HUES64 (cell line): Measurements from ENCODE around the gene ATP1A4.

Source experiments
- H3K27ac ChIP-seq: 2 replicates; pipeline ENCODE4 v1.7.0; 2013; ENCODE audit warnings: low read depth, low read length, inconsistent platforms
- H3K27me3 ChIP-seq: 2 replicates; pipeline ENCODE4 v1.6.1; 2013; ENCODE audit warnings: mild to moderate bottlenecking, low read length; ENCODE audit not compliant: insufficient read depth
- H3K36me3 ChIP-seq: 2 replicates; pipeline ENCODE4 v1.6.1; 2013; ENCODE audit warnings: mild to moderate bottlenecking, low read length; ENCODE audit not compliant: insufficient read depth
- H3K4me1 ChIP-seq: 2 replicates; pipeline ENCODE4 v1.6.1; 2013; ENCODE audit warnings: mild to moderate bottlenecking, low read length, moderate library complexity; ENCODE audit not compliant: insufficient read depth
- H3K4me3 ChIP-seq: 2 replicates; pipeline ENCODE4 v1.5.1; 2013; ENCODE audit warnings: mild to moderate bottlenecking, low read length, moderate library complexity
- H3K9ac ChIP-seq: 2 replicates; pipeline ENCODE4 v1.6.1; 2013; ENCODE audit warnings: mild to moderate bottlenecking, low read depth, low read length
- H3K9me3 ChIP-seq: 2 replicates; pipeline ENCODE4 v1.6.1; 2013; ENCODE audit warnings: low read depth, low read length; ENCODE audit not compliant: insufficient read depth
- WGBS: fragments of 150-250, 120-280 bp; methylation state at CpG from one replicate; pipeline ENCODE4 v1.1.7; 2013; ENCODE audit warnings: missing lambda C conversion rate; 5-methylcytosine and 5-hydroxymethylcytosine counted together

The ATP1A4 gene

GRCh38 chr1:160163615-160164014, 12.2 kb downstream of the ATP1A4 start:
- Histone ChIP-seq H3K4me1 (peaks cover 17% of the 10 kb centered on the region), H3K9ac (no peak overlapping the region), H3K4me3 (no peak overlapping the region), H3K9me3 (no peaks in the 10 kb centered on the region), H3K36me3 (no peaks in the 10 kb centered on the region), H3K27ac (no peak overlapping the region), H3K27me3 (no peaks in the 10 kb centered on the region)
- WGBS = 94% methylated on average over 1 of the region's 1 CpG

- no peaks in the 10 kb centered on the region for H3K9me3 ChIP-seq
- no peak overlapping the region for H3K27ac ChIP-seq
- no peak overlapping the region for H3K9ac ChIP-seq
- no peaks in the 10 kb centered on the region for H3K27me3 ChIP-seq
- 95% methylated on average over 10 of the region's 10 CpGs for WGBS
- no peaks in the 10 kb centered on the region for H3K36me3 ChIP-seq
- H3K4me3 ChIP-seq = no peak overlapping the region
- H3K4me1 ChIP-seq = peaks cover 22% of the 10 kb centered on the region
These were observed 12.7 kb downstream of the ATP1A4 start for GRCh38 chr1:160164121-160164520.

GRCh38 chr1:160166166-160166868, 14.9 kb downstream of the ATP1A4 start:
- Histone ChIP-seq H3K27me3 (no peaks in the 10 kb centered on the region), H3K9me3 (no peaks in the 10 kb centered on the region), H3K4me3 (no peak overlapping the region), H3K9ac (no peak overlapping the region), H3K27ac (no peak overlapping the region), H3K4me1 (peaks cover 41% of the 10 kb centered on the region), H3K36me3 (no peaks in the 10 kb centered on the region)
- WGBS = 87% methylated on average over 12 of the region's 12 CpGs

- H3K9ac ChIP-seq = no peak overlapping the region
- H3K4me3 ChIP-seq = no peak overlapping the region
- H3K9me3 ChIP-seq = no peaks in the 10 kb centered on the region
- H3K27me3 ChIP-seq = no peaks in the 10 kb centered on the region
- 93% methylated on average over 4 of the region's 4 CpGs for WGBS
- no peak overlapping the region for H3K27ac ChIP-seq
- no peaks in the 10 kb centered on the region for H3K36me3 ChIP-seq
- H3K4me1 ChIP-seq = peaks cover 48% of the 10 kb centered on the region
These were observed 15.7 kb downstream of the ATP1A4 start for GRCh38 chr1:160167056-160167455.

- H3K27me3 ChIP-seq = no peaks in the 10 kb centered on the region
These were observed 16.2 kb downstream of the ATP1A4 start for GRCh38 chr1:160167580-160167979.

GRCh38 chr1:160168016-160168415, 16.6 kb downstream of the ATP1A4 start:
- H3K9ac ChIP-seq = no peak overlapping the region
- no peak overlapping the region for H3K27ac ChIP-seq
- peaks cover 55% of the 10 kb centered on the region for H3K4me1 ChIP-seq
- no peaks in the 10 kb centered on the region for H3K9me3 ChIP-seq
- H3K4me3 ChIP-seq = no peak overlapping the region
- no peaks in the 10 kb centered on the region for H3K36me3 ChIP-seq
- no peaks in the 10 kb centered on the region; the same call in 1 of the 2 replicates for H3K27me3 ChIP-seq
- 92% methylated on average over 5 of the region's 5 CpGs for WGBS

More at GRCh38 chr1:160167580-160167979, 16.2 kb downstream of the ATP1A4 start:
- no peaks in the 10 kb centered on the region for H3K36me3 ChIP-seq
- H3K4me1 ChIP-seq = peaks cover 53% of the 10 kb centered on the region
- H3K4me3 ChIP-seq = no peak overlapping the region
- H3K9me3 ChIP-seq = no peaks in the 10 kb centered on the region
- H3K9ac ChIP-seq = no peak overlapping the region
- no peak overlapping the region for H3K27ac ChIP-seq
- WGBS = 93% methylated on average over 6 of the region's 6 CpGs

- 35% methylated on average over 13 of the region's 13 CpGs for WGBS
These were observed 17.4 kb downstream of the ATP1A4 start for GRCh38 chr1:160168609-160169369.

GRCh38 chr1:160169553-160170399, 18.4 kb downstream of the ATP1A4 start:
- WGBS = 11% methylated on average over 15 of the region's 15 CpGs
- Histone ChIP-seq H3K4me3 (peak overlapping the region; percentile 33), H3K36me3 (no peaks in the 10 kb centered on the region), H3K9ac (peak overlapping the region; percentile 60), H3K27ac (peak overlapping the region; percentile 94), H3K9me3 (no peaks in the 10 kb centered on the region), H3K27me3 (no peaks in the 10 kb centered on the region; the same call in 1 of the 2 replicates), H3K4me1 (peaks cover 55% of the 10 kb centered on the region)

More at GRCh38 chr1:160168609-160169369, 17.4 kb downstream of the ATP1A4 start:
- H3K9ac ChIP-seq = peak overlapping the region; percentile 54
- no peaks in the 10 kb centered on the region for H3K36me3 ChIP-seq
- H3K27ac ChIP-seq = peak overlapping the region; percentile 81
- no peaks in the 10 kb centered on the region for H3K9me3 ChIP-seq
- peaks cover 55% of the 10 kb centered on the region for H3K4me1 ChIP-seq
- H3K27me3 ChIP-seq = no peaks in the 10 kb centered on the region; the same call in 1 of the 2 replicates
- H3K4me3 ChIP-seq = peak overlapping the region; percentile 33

GRCh38 chr1:160171354-160171753, 20.0 kb downstream of the ATP1A4 start:
- WGBS = 53% methylated on average over 4 of the region's 4 CpGs
- H3K27ac ChIP-seq = peak overlapping the region; percentile 94
- H3K4me1 ChIP-seq = peaks cover 55% of the 10 kb centered on the region
- no peak overlapping the region for H3K4me3 ChIP-seq
- H3K27me3 ChIP-seq = no peaks in the 10 kb centered on the region; the same call in 1 of the 2 replicates
- 0 out of 2 replicates have a peak overlapping the region, but pooled peaks have one; percentile 8 for H3K9ac ChIP-seq
- no peaks in the 10 kb centered on the region for H3K9me3 ChIP-seq
- H3K36me3 ChIP-seq = no peaks in the 10 kb centered on the region

GRCh38 chr1:160171980-160172379, 20.6 kb downstream of the ATP1A4 start:
- H3K4me1 ChIP-seq = peaks cover 55% of the 10 kb centered on the region
- H3K4me3 ChIP-seq = no peak overlapping the region
- no peaks in the 10 kb centered on the region for H3K9me3 ChIP-seq
- H3K9ac ChIP-seq = no peak overlapping the region
- H3K36me3 ChIP-seq = no peaks in the 10 kb centered on the region
- H3K27me3 ChIP-seq = no peaks in the 10 kb centered on the region; the same call in 1 of the 2 replicates
- 14% methylated on average over 9 of the region's 9 CpGs for WGBS
- peak overlapping the region; percentile 58; the same call in 1 of the 2 replicates for H3K27ac ChIP-seq
